ENCODE data around the gene DNAL1.
"Not testable (repeated sequence)": the region's sequence is repeated elsewhere in the genome, so short reads cannot be mapped to it uniquely, and the experiment has no call there.

DNAL1 gene

GRCh38 chr14:73640796-73641365, 3.9 kb upstream of the DNAL1 start:
- no peak for DNase-seq (ENCODE audit: low read depth)

GRCh38 chr14:73645248-73645610, 443 bp downstream of the DNAL1 start:
- no peak for DNase-seq (ENCODE audit: low read depth)

- no peak for DNase-seq (ENCODE audit: low read depth)
Measured at GRCh38 chr14:73651005-73651404, 6.2 kb downstream of the DNAL1 start.

- no peak for DNase-seq (ENCODE audit: low read depth)
Measured at GRCh38 chr14:73655851-73656250, 11.1 kb downstream of the DNAL1 start.

GRCh38 chr14:73659202-73659601, 14.4 kb downstream of the DNAL1 start:
- not testable (repeated sequence) for DNase-seq (ENCODE audit: low read depth)

GRCh38 chr14:73660511-73660910, 15.7 kb downstream of the DNAL1 start:
- DNase-seq (ENCODE audit: low read depth), result no peak

- DNase-seq (ENCODE audit: low read depth), result no peak
Measured at GRCh38 chr14:73661872-73662271, 17.1 kb downstream of the DNAL1 start.

- no peak for DNase-seq (ENCODE audit: low read depth)
Measured at GRCh38 chr14:73662487-73662943, 17.7 kb downstream of the DNAL1 start.

GRCh38 chr14:73663548-73664212, 18.9 kb downstream of the DNAL1 start:
- no peak for DNase-seq (ENCODE audit: low read depth)

- DNase-seq (ENCODE audit: low read depth), result no peak
Measured at GRCh38 chr14:73665130-73665529, 20.3 kb downstream of the DNAL1 start.

- DNase-seq (ENCODE audit: low read depth), result no peak
Measured at GRCh38 chr14:73666583-73666982, 21.8 kb downstream of the DNAL1 start.

- DNase-seq (ENCODE audit: low read depth), result no peak
Measured at GRCh38 chr14:73667854-73668253, 23.1 kb downstream of the DNAL1 start.

- no peak for DNase-seq (ENCODE audit: low read depth)
Measured at GRCh38 chr14:73674986-73675385, 30.2 kb downstream of the DNAL1 start.

GRCh38 chr14:73678698-73679097, 33.9 kb downstream of the DNAL1 start:
- no peak for DNase-seq (ENCODE audit: low read depth)

- no peak for DNase-seq (ENCODE audit: low read depth)
Measured at GRCh38 chr14:73680821-73681220, 36.0 kb downstream of the DNAL1 start.

GRCh38 chr14:73684627-73685026, 39.8 kb downstream of the DNAL1 start:
- DNase-seq (ENCODE audit: low read depth), result no peak

- DNase-seq (ENCODE audit: low read depth), result no peak
Measured at GRCh38 chr14:73685328-73685727, 40.5 kb downstream of the DNAL1 start.

- no peak for DNase-seq (ENCODE audit: low read depth)
Measured at GRCh38 chr14:73686901-73687300, 42.1 kb downstream of the DNAL1 start.

- no peak for DNase-seq (ENCODE audit: low read depth)
Measured at GRCh38 chr14:73694083-73694482, 49.3 kb downstream of the DNAL1 start.

- no peak for DNase-seq (ENCODE audit: low read depth)
Measured at GRCh38 chr14:73695082-73695481, 50.3 kb downstream of the DNAL1 start.

- DNase-seq (ENCODE audit: low read depth), result no peak
Measured at GRCh38 chr14:73695997-73696396, 51.2 kb downstream of the DNAL1 start.

- DNase-seq (ENCODE audit: low read depth), result no peak
Measured at GRCh38 chr14:73696466-73697400, 51.9 kb downstream of the DNAL1 start.

GRCh38 chr14:73700325-73700724, 55.5 kb downstream of the DNAL1 start:
- no peak for DNase-seq (ENCODE audit: low read depth)

Data from activated T-cell treated with anti-CD3 and anti-CD28 coated beads for 24 hours (primary cell).